HG03196 (cell line): ENCODE results near the gene MEA1.
"Not testable (repeated sequence)": the region's sequence is repeated elsewhere in the genome, so short reads cannot be mapped to it uniquely, and the experiment has no call there.

Source experiments
- ATAC-seq: cut with Tn5 transposase; IDR thresholded peaks from one replicate; pipeline ENCODE4 v1.9.1; 2021; ENCODE audit not compliant: unreplicated experiment

Gene MEA1

GRCh38 chr6:43013097-43013842, 476 bp downstream of the MEA1 start:
- peak; percentile 2 for ATAC-seq

GRCh38 chr6:43012364-43012763, 1.4 kb downstream of the MEA1 start:
- no peak for ATAC-seq

GRCh38 chr6:43011207-43011606, 2.5 kb downstream of the MEA1 start:
- no peak for ATAC-seq

GRCh38 chr6:43009124-43009523, 4.6 kb downstream of the MEA1 start:
- no peak for ATAC-seq

GRCh38 chr6:43007126-43007525, 6.6 kb downstream of the MEA1 start:
- ATAC-seq, result no peak

- no peak for ATAC-seq
Measured at GRCh38 chr6:43006251-43006650, 7.5 kb downstream of the MEA1 start.

- no peak for ATAC-seq
Measured at GRCh38 chr6:43005844-43006243, 7.9 kb downstream of the MEA1 start.

GRCh38 chr6:43001843-43002242, 11.9 kb downstream of the MEA1 start:
- ATAC-seq, result no peak

GRCh38 chr6:42998205-42998604, 15.5 kb downstream of the MEA1 start:
- not testable (repeated sequence) for ATAC-seq

GRCh38 chr6:42996513-42996912, 17.2 kb downstream of the MEA1 start:
- ATAC-seq, result no peak

GRCh38 chr6:42993445-42993844, 20.3 kb downstream of the MEA1 start:
- no peak for ATAC-seq

GRCh38 chr6:42989923-42990322, 23.8 kb downstream of the MEA1 start:
- ATAC-seq, result no peak

GRCh38 chr6:42988486-42989020, 25.2 kb downstream of the MEA1 start:
- no peak for ATAC-seq

- ATAC-seq, result no peak
Measured at GRCh38 chr6:42987533-42988451, 26.0 kb downstream of the MEA1 start.

GRCh38 chr6:42984924-42985475, 28.7 kb downstream of the MEA1 start:
- ATAC-seq, result no peak

- peak; percentile 90 for ATAC-seq
Measured at GRCh38 chr6:42984001-42984923, 29.5 kb downstream of the MEA1 start, which contains the start of gene PPP2R5D. Gene PPP2R5D (plus strand): TSS chr6:42984570. CDS start chr6:42984678, 108 bp downstream.

- ATAC-seq, result no peak
Measured at GRCh38 chr6:42981836-42982235, 31.9 kb downstream of the MEA1 start.

GRCh38 chr6:42979523-42980177, 34.1 kb downstream of the MEA1 start:
- ATAC-seq, result no peak

GRCh38 chr6:42978839-42979522, 34.8 kb downstream of the MEA1 start, which contains the start of gene PEX6:
Gene PEX6 (minus strand): TSS chr6:42979181. CDS start chr6:42979150, 31 bp downstream.
- peak; percentile 75 for ATAC-seq
